ENCODE results near the gene TUBB3. TPM values are rescaled to one million over a fixed set of nuclear protein-coding genes. Genes with fewer than 3 reads are reported as not detected.

The TUBB3 gene
- total RNA-seq, 4 donors from 2014 or later, result 0.33 to 2.4 (median 0.68) TPM

GRCh38 chr16:89898201-89898967, 24.8 kb upstream of the TUBB3 start:
- Histone ChIP-seq H3K9me3 (no peaks in the 10 kb centered on the region), H3K27me3 (no peaks in the 10 kb centered on the region), H3K4me3 (replicated peaks in 1 of 3) (no peak overlapping the region), H3K36me3 (peaks cover 58 to 70% of the 10 kb centered on the region in 2 donors), H3K4me1 (no peaks in the 10 kb centered on the region), H3K27ac (no peak overlapping the region)
- no peak for DNase-seq
- 95 to 96% methylated on average over 35 to 36 of the region's 36 CpGs for WGBS, 2 donors
- TF ChIP-seq CTCF (IDR thresholded peaks at IDR 0.05), result no peak
- no peak for TF ChIP-seq POLR2A (IDR thresholded peaks at IDR 0.05)
- intact Hi-C loops (cut with DNase I), result no loop called here

GRCh38 chr16:89899879-89900481, 23.2 kb upstream of the TUBB3 start:
- no peak for DNase-seq
- no peak for TF ChIP-seq POLR2A (IDR thresholded peaks at IDR 0.05)
- Histone ChIP-seq H3K27ac (no peak overlapping the region), H3K9me3 (no peaks in the 10 kb centered on the region), H3K36me3 (peaks cover 56 to 75% of the 10 kb centered on the region in 2 donors), H3K4me1 (no peaks in the 10 kb centered on the region), H3K4me3 (replicated peaks in 1 of 3) (no peak overlapping the region), H3K27me3 (no peaks in the 10 kb centered on the region)
- 91 to 95% methylated on average over 20 of the region's 20 CpGs for WGBS, 2 donors
- intact Hi-C loops (cut with DNase I), result no loop called here

- H3K27me3 ChIP-seq, result no peaks in the 10 kb centered on the region
- H3K9me3 ChIP-seq, result no peaks in the 10 kb centered on the region
- H3K4me3 ChIP-seq (replicated peaks in 1 of 3), result no peak overlapping the region
- no peak for DNase-seq
- H3K36me3 ChIP-seq, result peaks cover 61 to 75% of the 10 kb centered on the region in 2 donors
- no peaks in the 10 kb centered on the region for H3K4me1 ChIP-seq
- WGBS, 2 donors, result 97 to 100% methylated on average over 3 to 11 of the region's 17 CpGs
- intact Hi-C loops (cut with DNase I), result no loop called here
- no peak overlapping the region for H3K27ac ChIP-seq
- TF ChIP-seq POLR2A (IDR thresholded peaks at IDR 0.05) (no peak), CTCF (IDR thresholded peaks at IDR 0.05) (no peak)
Observed at GRCh38 chr16:89900885-89901284, 22.3 kb upstream of the TUBB3 start.

GRCh38 chr16:89902980-89903379, 20.2 kb upstream of the TUBB3 start:
- DNase-seq, result no peak
- no peak for TF ChIP-seq CTCF (IDR thresholded peaks at IDR 0.05)
- no peak for TF ChIP-seq POLR2A (IDR thresholded peaks at IDR 0.05)
- no peaks in the 10 kb centered on the region for H3K27me3 ChIP-seq
- WGBS, 2 donors, result 93 to 100% methylated on average over 3 to 9 of the region's 11 CpGs
- no peaks in the 10 kb centered on the region for H3K9me3 ChIP-seq
- H3K27ac ChIP-seq, result no peak overlapping the region
- H3K4me3 ChIP-seq (replicated peaks in 1 of 3), result no peak overlapping the region
- intact Hi-C loops (cut with DNase I), result no loop called here
- no peaks in the 10 kb centered on the region for H3K4me1 ChIP-seq
- H3K36me3 ChIP-seq, result peaks cover 60 to 80% of the 10 kb centered on the region in 2 donors

- TF ChIP-seq POLR2A (IDR thresholded peaks at IDR 0.05) (no peak), CTCF (IDR thresholded peaks at IDR 0.05) (no peak)
- WGBS, 2 donors, result 93 to 97% methylated on average over 15 to 19 of the region's 19 CpGs
- no peak for DNase-seq
- H3K9me3 ChIP-seq, result no peaks in the 10 kb centered on the region
- no peak overlapping the region for H3K4me3 ChIP-seq (replicated peaks in 1 of 3)
- no peaks in the 10 kb centered on the region for H3K27me3 ChIP-seq
- no peaks in the 10 kb centered on the region for H3K4me1 ChIP-seq
- no peak overlapping the region for H3K27ac ChIP-seq
- intact Hi-C loops (cut with DNase I), result no loop called here
- peaks cover 54 to 76% of the 10 kb centered on the region in 2 donors for H3K36me3 ChIP-seq
Observed at GRCh38 chr16:89903908-89904515, 19.1 kb upstream of the TUBB3 start.

Data from thyroid gland (tissue), 4 donors.